ENCODE data around the gene SMIM33.
A peak's percentile ranks its signal among the peaks of the same experiment; 100 is the strongest.

The SMIM33 gene

GRCh38 chr5:139513852-139514485, 43.2 kb downstream of the SMIM33 start:
- H3K4me3 ChIP-seq = no peak overlapping the region
- no peak overlapping the region for H3K27ac ChIP-seq

DNA sequence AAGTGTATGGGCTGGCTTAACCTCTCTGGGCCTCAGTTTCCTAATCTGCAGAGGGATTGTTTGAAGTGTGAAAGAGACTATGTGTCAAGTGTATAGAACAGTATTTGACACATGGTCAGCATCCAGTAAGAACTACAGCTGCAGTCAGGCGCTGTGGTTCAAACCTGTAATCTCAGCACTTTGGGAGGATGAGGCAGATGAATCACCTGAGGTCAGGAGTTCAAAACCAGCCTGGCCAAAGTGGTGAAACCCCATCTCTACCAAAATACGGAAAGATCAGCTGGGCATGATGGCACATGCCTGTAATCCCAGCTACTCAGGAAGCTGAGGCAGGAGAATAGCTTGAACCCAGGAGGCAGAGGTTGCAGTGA, 43.7 kb downstream of the SMIM33 start:
- Histone ChIP-seq H3K4me3 (no peak overlapping the region), H3K27ac (no peak overlapping the region)

GRCh38 chr5:139517683-139518564, 47.1 kb downstream of the SMIM33 start:
- Histone ChIP-seq H3K4me3 (peak overlapping the region; percentile 19 to 62 (median 46)), H3K27ac (peak overlapping the region; percentile 26 to 93 (median 86))

Data from skin epidermis (tissue), 12 donors.